IPS-15b (cell line): ENCODE results near the gene TTLL4.

Source experiments
- H3K27me3 ChIP-seq: one replicate; pipeline ENCODE4 v1.6.1; 2013; ENCODE audit warnings: low read length; ENCODE audit not compliant: control insufficient read depth, insufficient read depth
- H3K36me3 ChIP-seq: one replicate; pipeline ENCODE4 v1.6.1; 2013; ENCODE audit warnings: low read length; ENCODE audit not compliant: control insufficient read depth, insufficient read depth
- H3K4me1 ChIP-seq: one replicate; pipeline ENCODE4 v1.6.1; 2013; ENCODE audit warnings: mild to moderate bottlenecking, low read length; ENCODE audit not compliant: control insufficient read depth, insufficient read depth
- H3K4me3 ChIP-seq: one replicate; pipeline ENCODE4 v1.5.1; 2013; ENCODE audit warnings: low read depth, low read length
- H3K9ac ChIP-seq: one replicate; pipeline ENCODE4 v1.6.1; 2013; ENCODE audit warnings: low read depth, mild to moderate bottlenecking, low read length
- H3K9me3 ChIP-seq: one replicate; pipeline ENCODE4 v1.6.1; 2013; ENCODE audit warnings: mild to moderate bottlenecking, low read length; ENCODE audit not compliant: control insufficient read depth, insufficient read depth

The TTLL4 gene

DNA sequence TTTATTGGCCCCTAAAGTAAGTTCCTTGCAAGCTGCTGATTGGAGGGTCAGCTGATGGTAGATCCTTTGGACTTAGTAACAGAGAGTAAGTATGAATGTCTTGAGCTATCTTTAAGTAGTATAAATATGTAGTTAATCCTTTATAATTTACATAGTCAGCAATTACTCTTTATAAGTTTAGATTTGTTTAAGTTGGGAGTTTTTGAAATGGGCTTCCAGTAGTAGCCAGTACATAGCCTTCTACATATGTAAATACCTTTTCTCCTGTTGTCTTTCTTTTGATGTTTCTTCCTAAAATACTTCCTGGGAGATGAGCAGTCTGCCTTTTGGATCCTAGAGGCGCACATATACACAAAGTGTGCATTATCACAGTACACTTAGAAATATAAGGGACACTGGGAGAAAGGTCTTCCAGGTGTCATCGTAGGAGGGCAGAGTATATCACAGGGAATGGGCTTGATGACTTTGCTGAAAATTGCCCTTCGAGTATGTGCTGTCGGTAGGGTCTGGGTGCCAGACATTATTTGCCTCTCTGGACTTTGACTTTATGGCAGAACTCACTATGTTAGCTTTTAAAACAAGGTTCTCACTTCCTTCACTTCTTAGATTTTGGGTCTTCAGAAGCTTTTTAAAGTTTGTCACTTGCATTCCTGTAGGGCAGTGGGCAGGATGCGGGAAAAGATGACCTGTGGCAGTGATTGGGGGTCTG lies 21.6 kb downstream of the TTLL4 start:
- Histone ChIP-seq H3K9ac (no peak overlapping the region), H3K4me1 (peaks cover 9% of the 10 kb centered on the region), H3K36me3 (no peaks in the 10 kb centered on the region)

DNA sequence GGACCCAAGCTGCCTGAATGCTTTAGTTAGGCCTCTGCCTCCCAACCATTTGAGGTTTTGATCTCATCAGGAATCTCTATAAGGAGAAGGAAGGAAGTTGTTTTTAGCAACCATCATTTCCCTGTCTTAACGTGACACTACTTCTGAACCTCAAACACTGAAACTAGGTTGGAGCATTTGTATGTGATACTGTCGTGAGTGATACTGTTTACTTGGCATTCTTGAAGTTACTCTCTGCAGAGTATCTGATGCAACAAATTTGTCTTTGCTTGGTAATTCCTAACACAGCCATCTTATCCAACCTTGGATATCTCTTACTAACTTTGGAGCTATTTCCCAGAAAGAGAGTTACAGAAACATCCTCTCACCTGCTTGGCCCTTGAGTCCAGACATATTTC lies 22.1 kb downstream of the TTLL4 start:
- Histone ChIP-seq H3K27me3 (no peaks in the 10 kb centered on the region), H3K36me3 (peaks cover 5% of the 10 kb centered on the region), H3K9me3 (no peaks in the 10 kb centered on the region), H3K9ac (no peak overlapping the region), H3K4me3 (no peak overlapping the region), H3K4me1 (peaks cover 9% of the 10 kb centered on the region)

More for the DNA sequence above, 21.6 kb downstream of the TTLL4 start:
- Histone ChIP-seq H3K27me3 (no peaks in the 10 kb centered on the region), H3K4me3 (no peak overlapping the region), H3K9me3 (no peaks in the 10 kb centered on the region)

DNA sequence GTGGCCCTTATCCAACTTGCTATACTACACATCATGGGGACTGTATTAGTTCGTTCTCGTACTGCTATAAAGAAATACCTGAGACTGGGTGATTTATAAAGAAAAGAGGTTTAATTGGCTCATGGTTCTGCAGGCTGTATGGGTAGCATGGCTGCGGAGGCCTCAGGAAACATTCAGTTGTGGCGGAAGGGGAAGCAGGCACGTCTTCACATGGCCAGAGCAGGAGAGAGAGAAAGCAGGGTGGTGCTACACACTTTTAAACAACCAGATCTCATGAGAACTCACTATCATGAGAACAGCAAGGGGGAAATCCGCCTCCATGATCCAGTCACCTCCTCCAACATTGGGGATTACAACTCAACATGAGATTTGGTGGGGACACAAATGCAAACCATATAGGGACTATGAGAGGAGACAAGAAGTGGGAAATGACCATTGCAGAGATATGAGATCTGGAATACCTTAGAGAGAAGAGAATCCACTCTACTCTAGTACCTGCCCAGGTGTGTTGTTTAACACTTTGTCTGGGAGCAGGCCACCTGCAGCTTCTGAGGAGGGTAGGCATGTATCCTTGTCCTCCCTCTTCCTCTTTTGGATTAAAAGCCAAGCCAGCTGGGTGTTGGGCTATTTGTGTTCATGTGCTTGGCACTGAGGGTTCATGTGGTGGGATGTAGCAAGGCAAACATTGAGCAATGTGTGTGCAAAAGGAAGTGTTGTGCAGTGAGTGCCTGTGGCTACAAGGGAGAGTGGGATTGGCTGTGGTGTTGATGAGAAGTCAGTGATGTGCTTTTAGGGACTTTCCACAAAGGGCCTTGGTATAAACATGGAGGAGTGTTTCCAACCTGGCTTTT lies 22.8 kb downstream of the TTLL4 start:
- H3K36me3 ChIP-seq, result peaks cover 10% of the 10 kb centered on the region
- no peaks in the 10 kb centered on the region for H3K9me3 ChIP-seq
- H3K4me3 ChIP-seq, result no peak overlapping the region
- H3K27me3 ChIP-seq, result no peaks in the 10 kb centered on the region
- peaks cover 9% of the 10 kb centered on the region for H3K4me1 ChIP-seq
- H3K9ac ChIP-seq, result no peak overlapping the region

DNA sequence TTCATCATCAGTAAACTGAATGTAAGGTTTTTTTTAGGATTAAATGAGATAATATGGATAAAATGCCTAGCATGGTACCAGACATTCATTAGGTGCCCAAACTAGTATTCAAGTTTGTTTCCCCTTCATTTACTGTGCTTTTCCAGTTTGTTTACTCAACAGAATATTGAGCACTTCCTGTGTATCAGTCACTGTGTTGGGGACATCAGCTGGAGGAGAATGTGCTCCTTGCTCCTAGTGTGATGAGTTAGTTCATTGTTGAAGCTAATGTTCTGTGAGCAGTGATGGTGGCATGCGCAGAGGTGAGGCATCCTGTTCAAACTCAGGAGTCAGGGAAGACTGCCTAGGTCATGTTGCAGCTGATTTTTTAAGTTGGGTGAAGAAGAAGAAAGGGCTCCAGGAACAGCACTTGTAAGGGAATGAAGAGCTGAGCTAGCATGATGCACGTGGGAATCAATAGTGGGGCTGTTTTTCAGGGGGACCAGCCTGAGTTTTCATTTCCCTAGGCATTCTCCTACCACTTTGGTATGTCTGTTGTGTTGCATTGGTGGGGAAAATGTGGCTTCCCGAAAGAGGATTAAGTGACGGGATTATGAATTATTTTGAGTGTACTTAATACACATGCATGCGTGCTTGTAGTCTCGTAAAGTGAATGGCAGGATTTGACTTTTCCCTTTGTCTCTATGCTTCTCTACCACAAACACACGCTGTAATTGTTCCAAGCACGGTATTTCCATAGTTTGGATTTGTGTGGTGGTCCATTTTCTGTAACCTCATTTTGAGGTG lies 23.7 kb downstream of the TTLL4 start:
- Histone ChIP-seq H3K4me1 (peaks cover 9% of the 10 kb centered on the region), H3K9ac (no peak overlapping the region), H3K36me3 (peaks cover 11% of the 10 kb centered on the region), H3K9me3 (no peaks in the 10 kb centered on the region), H3K4me3 (no peak overlapping the region), H3K27me3 (no peaks in the 10 kb centered on the region)

DNA sequence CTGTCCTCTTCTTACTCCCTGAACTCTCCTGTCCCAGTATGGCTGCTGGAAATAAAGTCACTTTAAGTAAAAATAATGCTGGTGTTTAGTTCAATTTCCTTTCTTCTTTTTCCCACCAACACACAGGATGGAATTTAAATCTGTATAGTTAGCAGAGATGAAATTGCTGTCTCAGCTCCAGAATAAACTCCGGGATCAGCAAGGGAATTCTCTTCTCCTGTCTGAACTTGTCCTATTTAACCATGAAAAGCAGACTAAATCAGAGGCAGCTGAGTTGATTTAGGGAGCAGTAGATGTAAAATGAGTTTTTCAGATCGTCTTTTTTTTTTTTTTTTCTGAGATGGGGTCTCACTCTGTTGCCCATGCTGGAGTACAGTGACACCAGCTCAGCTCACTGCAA lies 25.9 kb downstream of the TTLL4 start:
- Histone ChIP-seq H3K9ac (no peak overlapping the region), H3K9me3 (no peaks in the 10 kb centered on the region), H3K4me3 (no peak overlapping the region), H3K4me1 (peaks cover 9% of the 10 kb centered on the region), H3K36me3 (peaks cover 21% of the 10 kb centered on the region), H3K27me3 (no peaks in the 10 kb centered on the region)

DNA sequence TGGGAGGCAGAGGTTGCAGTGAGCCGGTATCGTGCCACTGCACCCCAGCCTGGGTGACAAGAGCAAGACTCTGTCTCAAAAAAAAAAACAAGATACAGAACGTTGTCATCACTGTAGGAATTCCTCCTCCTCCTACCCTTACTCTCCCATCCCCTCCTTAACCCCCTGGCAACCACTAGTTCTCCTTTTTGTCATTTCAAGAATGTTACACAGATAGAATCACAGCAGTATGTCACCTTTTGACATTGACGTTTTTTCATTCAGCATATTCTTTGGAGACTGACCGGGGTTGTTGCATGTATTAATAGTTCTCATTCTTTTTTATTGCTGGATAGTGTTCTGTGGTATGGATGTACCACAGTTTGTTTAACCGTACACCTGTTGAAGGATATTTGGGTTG lies 32.4 kb downstream of the TTLL4 start:
- H3K4me3 ChIP-seq, result no peak overlapping the region

DNA sequence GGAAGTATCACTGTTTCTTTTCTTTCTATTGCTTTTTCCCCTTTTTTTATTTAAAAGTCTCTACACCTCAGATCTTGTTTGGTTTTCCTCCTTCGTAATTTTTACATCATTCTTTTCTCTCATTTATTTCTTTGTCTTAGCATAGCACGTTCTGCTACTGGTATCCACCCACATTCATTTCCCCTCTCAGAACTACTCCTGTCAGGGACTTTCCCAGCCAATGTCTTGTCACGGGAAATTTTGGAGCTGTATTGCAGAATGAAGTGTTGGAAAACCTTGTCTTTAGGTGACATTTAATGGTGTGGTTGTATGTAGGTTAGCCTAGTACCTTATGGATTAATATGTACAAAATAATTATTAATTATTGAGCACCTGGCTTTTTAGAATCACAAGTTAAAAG lies 34.0 kb downstream of the TTLL4 start:
- Histone ChIP-seq H3K9me3 (no peaks in the 10 kb centered on the region), H3K4me1 (no peaks in the 10 kb centered on the region), H3K9ac (no peak overlapping the region), H3K4me3 (no peak overlapping the region), H3K27me3 (no peaks in the 10 kb centered on the region), H3K36me3 (peaks cover 42% of the 10 kb centered on the region)

More for the DNA sequence above, 32.4 kb downstream of the TTLL4 start:
- H3K9me3 ChIP-seq, result no peaks in the 10 kb centered on the region
- H3K9ac ChIP-seq, result no peak overlapping the region
- no peaks in the 10 kb centered on the region for H3K4me1 ChIP-seq
- no peaks in the 10 kb centered on the region for H3K27me3 ChIP-seq
- H3K36me3 ChIP-seq, result peaks cover 39% of the 10 kb centered on the region

DNA sequence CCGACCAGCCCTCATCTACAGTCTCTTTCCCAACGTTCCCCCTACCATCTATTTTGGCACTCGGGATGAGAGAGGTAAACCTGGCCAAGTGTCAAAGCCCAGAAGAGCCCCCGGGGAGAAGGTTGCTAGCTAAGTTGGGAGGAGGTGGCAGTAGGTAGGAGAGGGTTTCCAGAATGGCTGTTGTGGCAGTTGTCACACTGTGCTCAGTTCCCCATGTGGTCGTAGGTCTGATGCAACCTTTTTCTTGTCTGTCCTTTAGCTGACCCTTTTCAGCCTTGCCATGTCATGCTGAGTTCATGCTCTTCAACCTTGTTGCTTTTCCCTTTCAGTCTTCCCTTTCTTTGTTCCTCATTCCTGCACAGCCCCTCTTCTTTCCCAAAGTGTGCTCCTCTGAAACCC lies 34.5 kb downstream of the TTLL4 start:
- Histone ChIP-seq H3K4me3 (no peak overlapping the region), H3K9me3 (no peaks in the 10 kb centered on the region), H3K4me1 (no peaks in the 10 kb centered on the region), H3K9ac (no peak overlapping the region), H3K27me3 (no peaks in the 10 kb centered on the region), H3K36me3 (peaks cover 42% of the 10 kb centered on the region)

DNA sequence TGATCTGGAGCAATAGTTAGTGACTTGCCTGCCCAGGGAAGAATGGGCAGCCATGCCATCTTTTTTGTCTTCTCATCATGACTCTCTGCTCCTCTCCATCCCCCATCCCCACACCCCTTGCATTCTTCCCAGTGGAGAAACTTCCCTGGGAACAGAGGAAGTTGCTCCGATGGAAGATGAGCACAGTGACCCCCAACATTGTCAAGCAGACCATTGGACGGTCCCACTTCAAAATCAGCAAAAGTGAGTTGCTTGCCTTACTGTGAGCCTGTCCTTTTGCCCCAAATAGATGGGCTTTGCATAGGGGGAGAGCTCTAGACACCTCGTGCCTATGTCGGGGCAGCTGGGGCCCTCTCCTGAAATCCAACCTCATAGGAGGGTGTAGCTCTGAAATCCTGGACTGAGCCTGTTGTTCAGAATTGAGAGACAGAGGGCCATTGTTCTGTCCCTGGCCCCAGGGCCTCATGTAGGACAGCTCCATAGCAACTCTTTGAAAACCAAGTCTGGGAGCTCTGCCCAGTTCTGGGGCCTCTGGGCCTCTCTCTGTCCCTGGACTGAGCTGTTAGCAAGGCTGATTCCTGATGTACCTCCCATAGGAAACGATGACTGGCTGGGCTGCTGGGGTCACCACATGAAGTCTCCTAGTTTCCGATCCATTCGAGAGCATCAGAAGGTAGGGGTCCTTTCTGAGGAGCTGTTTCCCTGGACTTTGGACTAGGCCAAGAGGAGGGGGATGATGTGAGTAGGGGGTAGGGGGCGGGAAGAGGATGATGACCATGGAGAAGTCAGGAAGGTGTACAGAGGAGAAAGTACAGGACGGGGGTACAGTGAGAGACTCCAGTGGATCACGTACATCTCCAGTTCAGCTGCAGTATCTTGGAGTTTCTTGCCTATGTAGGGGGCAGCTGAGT lies 35.2 kb downstream of the TTLL4 start:
- H3K9ac ChIP-seq, result no peak overlapping the region
- H3K4me3 ChIP-seq, result no peak overlapping the region
- no peaks in the 10 kb centered on the region for H3K4me1 ChIP-seq
- H3K36me3 ChIP-seq, result peaks cover 44% of the 10 kb centered on the region
- H3K9me3 ChIP-seq, result no peaks in the 10 kb centered on the region
- no peaks in the 10 kb centered on the region for H3K27me3 ChIP-seq

DNA sequence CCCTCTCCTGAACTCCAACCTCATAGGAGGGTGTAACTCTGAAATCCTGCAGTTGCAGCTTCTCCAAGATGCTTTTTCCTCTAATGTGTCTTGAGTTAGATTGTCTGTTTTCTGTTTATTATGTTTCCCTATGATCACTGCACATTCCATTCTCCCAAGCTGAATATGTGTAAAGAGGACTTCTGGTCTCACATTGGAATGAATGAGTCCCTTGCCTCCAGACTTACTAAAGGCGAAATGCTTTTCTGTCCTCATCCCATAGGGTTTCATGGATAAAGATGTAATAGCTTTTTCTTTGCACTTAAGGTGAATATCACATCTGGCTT lies 35.8 kb downstream of the TTLL4 start:
- no peaks in the 10 kb centered on the region for H3K9me3 ChIP-seq

DNA sequence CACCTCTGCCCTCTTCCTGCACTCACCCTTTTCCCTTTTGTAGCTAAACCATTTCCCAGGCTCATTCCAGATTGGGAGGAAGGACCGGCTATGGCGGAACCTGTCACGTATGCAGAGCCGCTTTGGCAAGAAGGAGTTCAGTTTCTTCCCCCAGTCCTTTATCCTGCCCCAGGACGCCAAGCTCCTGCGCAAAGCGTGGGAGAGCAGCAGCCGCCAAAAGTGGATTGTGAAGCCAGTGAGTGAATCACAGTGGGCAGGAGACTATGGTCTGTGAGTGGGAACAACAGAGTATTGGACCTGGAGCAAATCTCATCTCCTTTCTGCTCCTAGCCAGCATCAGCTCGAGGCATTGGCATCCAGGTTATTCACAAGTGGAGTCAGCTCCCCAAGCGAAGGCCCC lies 36.3 kb downstream of the TTLL4 start:
- no peak overlapping the region for H3K9ac ChIP-seq
- H3K36me3 ChIP-seq, result peaks cover 43% of the 10 kb centered on the region
- no peaks in the 10 kb centered on the region for H3K4me1 ChIP-seq

More for the DNA sequence above, 35.8 kb downstream of the TTLL4 start:
- Histone ChIP-seq H3K36me3 (peaks cover 44% of the 10 kb centered on the region), H3K9ac (no peak overlapping the region), H3K4me3 (no peak overlapping the region), H3K27me3 (no peaks in the 10 kb centered on the region), H3K4me1 (no peaks in the 10 kb centered on the region)

More for the DNA sequence above, 36.3 kb downstream of the TTLL4 start:
- no peaks in the 10 kb centered on the region for H3K27me3 ChIP-seq
- H3K4me3 ChIP-seq, result no peak overlapping the region
- H3K9me3 ChIP-seq, result no peaks in the 10 kb centered on the region
